Stimulated activated CD4-positive, alpha-beta T cell treated with anti-CD3 and anti-CD28 coated beads, Interleukin-15, amount 100 ng/mL, for 1 hour (primary cell): ENCODE results near the gene DACH1.

Experiments
- DNase-seq, 2 donors: peaks; one replicate each; pipeline ENCODE4 v3.0.0-alpha.2; 2020; ENCODE audit warnings: low read depth in 1 of 2, low spot score in 1 of 2

Gene DACH1

DNA sequence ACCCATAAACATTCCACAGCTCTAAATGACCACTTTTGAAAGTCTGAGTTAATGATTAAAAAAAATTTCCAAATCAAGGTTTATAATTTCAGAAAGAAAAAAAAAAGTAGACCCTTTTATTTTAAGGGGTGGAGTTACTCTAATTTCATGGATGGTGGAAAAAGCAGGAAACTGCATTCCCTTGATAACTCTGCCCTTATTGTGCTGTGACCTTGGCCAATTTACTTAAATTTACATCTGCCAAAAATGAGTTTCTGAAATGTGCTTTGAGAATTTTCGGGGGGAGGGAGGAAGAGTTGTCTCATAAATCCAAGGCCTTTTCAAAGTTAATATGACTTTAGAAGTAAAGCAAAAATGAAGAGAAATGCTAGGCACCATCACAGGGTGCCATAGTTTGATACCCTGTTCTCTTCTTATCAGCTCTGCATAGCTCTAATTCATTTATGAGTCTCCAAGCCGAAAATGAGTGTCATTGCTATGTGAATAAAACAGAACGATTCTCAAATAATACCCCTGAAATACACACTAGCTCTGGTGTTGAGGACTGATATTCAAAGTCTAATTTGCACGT is 367.0 kb downstream of the DACH1 start:
- no peak for DNase-seq

DNA sequence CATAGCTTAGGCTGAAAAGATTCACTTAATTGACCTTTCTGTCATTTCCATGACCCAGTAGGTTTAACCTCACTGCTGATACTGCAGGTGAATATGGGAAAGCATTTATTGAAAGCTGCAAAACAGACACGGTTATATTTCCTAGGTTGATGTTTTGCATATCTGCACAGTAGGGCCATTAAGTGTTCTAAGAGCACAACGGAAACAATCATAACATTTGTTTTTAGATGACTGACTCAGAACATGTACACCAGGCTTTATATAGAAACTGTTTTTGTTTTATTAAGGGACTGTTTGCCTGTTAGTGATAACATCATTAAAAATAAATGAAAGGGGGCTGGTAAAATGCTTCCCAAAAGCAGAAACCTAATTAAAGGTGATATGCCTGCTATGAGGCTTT is 367.8 kb downstream of the DACH1 start:
- no peak for DNase-seq

DNA sequence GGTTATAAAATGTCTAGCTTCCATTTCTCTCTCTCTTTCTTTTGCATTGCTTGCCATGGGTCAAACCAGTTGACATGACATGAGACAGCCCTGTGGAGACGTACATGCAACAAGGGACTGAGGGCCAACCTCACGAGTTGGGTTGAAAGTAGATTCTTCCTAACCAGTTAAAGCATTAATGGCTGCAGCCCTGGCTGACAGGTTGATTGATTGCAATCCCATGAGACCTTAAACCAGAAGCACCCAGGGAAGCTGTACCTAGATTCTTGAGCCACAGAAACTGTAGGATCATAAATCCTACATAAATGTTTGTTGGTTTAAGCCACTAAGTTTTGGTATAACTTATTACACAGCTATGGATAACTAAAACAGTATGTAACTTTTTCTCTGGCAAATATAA is 373.8 kb downstream of the DACH1 start:
- DNase-seq: no peak

DNA sequence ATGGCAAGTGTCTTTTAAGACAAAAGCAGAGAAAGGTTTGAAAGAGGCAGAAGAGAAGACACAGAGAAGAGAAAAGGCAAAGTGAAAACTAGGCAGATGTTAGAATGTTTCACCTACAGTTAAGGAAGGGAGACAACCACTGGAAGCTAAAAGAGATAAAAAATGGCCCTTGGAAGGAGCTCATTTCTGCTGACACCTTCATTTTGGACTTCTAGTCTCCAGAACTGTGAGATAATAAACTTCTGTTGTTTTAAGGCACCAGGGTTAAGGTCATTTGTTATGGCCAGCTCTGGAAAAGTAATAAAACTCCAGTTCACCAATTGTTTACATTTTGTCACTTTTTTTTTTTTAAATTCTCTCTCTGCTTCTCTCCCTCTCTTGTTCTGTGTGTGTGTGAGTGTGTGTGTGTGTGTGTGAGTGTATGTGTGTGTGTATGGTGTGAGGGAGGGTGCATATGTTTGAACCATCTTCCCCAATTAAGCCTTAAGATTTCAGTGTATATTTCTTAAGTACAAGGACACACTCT is 374.6 kb downstream of the DACH1 start:
- DNase-seq: no peak

DNA sequence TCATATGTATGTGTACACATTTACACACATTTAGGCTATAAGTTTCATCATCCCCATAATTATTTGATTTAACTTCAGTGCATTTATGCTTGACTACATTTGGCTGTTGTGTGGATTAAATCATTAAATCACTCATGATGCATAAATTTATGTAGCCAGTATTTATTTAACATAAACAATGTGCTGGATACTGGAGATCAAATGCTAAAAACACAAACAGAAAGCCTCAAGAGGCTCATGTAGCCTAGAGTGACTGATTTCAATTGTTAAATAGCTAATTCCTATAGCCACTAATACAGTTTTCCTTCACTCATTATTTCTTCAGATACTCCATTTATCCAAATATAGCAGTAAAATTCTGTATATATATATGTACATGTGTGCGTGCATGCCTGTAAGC is 376.0 kb downstream of the DACH1 start:
- no peak for DNase-seq

DNA sequence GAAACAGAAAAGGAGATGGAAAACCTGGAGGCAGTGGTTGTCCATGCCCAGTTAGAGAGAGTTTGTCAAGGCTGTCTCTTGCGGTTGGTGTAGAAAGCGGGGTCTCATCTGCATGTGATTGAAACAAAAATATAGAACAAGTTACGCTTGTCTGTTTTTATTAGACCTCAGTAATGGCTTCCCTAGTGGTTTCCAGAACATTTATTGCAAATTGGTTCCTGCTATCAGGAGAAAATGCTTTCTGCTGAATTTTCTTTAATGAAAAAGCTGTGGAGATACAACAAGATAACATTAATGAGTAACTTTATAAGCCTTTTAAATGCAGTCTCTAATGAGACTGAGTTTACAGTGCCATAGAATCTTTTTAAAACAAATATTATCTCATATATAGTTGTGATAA is 378.0 kb downstream of the DACH1 start:
- DNase-seq: no peak

DNA sequence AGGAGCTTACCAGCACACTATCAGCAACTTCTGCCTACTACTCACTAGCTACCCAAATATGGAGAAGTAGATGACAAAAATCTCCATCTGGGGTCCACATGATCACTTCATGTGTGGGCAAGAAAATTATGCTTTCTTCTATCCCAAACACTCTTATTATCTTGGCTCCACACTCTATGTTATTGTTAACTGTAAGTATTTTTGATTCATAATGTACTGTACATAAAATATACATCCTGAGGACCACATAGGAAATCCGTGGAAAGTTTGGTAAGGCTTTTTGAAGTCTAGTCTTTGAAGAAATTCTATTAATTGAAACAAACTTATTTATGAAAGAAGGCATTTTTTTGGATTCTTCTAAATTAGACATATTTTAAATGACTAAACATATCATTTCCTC is 378.8 kb downstream of the DACH1 start:
- no peak for DNase-seq

DNA sequence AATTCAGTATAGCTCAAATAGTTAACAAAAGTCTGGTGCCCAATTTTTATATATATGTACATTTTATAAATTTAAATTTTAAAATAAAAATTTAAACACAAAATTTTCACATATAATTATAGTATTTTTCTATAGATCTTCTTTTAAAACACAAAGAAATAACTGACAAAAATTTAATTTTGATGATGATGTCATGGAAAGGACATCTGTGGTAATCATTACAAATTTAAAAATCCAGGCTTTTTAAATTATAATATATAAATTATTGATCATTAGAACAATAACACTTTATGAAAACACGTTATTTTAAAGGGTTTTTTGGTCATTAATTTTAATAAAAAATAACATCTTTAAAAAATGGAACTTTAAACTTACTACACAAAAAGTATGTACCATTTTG is 381.1 kb downstream of the DACH1 start:
- no peak for DNase-seq

DNA sequence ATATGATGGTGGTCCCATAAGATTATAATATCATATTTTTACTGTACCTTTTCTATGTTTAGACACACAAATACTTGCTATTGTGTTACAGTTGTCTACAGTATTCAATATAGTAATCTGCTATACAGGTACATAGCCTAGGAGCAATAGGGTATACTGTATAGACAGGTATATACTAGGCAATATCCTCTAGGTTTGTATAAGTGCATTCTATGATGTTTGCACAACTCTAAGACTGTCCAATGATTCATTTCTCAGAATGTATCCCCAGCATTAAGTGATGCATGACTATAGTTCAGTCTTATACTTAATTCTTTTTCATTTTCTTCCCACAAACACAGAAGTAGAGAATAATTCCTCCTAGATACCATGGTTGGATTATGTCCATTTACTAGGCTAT is 383.3 kb downstream of the DACH1 start:
- no peak for DNase-seq

DNA sequence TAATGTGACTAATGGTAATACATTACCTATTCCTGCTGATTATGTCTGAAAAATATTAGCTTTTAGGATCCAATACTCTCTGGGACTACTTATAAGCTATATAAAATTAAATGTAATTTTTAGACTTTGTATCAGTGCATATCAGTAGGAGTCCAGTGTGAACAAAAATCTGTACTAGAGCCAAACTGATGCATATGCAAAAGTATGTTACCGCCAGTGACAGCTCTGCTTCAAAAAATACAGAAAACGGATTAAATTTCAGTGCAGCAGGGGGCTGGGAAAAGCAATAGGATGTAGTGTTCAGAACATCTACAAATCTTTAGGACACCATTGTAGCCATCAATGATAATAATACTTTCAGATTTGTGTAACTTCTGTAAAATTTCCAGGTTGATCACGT is 385.5 kb downstream of the DACH1 start:
- no peak for DNase-seq

DNA sequence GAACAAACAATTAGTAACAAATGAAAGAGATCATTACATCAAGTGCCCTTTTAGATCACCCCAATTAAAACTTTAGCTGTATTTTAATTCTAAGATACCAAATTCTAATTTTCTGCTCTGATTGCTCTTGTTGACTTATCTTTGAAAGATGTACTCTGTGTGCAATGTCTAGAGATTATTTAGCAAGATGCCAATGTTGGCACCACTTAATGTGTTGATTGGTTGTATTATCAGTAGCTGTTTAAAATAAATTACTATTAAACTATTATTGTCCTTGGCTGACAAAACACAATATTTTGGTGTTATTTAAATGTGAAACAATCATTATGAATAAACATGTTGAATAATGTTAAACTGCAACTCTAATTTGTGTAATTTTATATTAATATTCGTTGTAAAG is 386.0 kb downstream of the DACH1 start:
- DNase-seq: no peak

DNA sequence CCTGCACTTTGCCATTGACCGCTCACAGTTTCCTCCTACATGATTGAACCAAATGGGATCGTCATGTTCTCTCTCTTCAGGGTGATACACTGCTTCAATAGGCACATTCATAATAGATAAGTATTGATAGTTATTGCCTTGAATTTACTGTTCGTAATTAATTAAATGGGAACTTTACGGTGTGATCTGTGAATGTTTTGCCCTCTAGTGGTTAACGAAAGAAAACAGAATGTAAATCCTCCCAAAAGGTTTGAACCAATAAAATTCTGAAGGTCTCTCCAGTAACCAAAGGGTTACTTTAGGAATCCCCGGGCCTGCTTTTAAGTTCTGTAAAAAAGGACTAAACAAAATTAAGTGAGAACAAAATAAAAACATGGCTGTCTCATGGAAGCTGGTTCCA is 389.3 kb downstream of the DACH1 start:
- no peak for DNase-seq

DNA sequence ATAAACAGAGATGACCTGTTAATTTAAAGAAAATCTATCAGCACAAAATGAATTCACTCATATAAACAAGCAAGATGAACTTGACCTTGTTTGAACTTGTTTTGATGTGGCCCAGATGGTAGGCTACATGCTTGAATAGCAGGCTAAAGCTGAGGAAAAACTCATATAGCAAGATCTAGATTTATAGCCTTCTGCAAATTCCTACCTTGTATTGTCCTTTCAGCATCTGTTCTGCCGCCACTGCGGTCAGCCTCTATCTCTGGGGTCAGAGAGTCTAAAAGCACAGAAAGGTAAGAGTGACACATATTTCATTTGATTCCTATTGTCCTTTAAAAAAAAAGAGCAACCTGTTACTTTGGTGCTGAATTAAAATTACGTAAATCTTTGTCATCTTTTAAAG is 392.1 kb downstream of the DACH1 start:
- DNase-seq: no peak

DNA sequence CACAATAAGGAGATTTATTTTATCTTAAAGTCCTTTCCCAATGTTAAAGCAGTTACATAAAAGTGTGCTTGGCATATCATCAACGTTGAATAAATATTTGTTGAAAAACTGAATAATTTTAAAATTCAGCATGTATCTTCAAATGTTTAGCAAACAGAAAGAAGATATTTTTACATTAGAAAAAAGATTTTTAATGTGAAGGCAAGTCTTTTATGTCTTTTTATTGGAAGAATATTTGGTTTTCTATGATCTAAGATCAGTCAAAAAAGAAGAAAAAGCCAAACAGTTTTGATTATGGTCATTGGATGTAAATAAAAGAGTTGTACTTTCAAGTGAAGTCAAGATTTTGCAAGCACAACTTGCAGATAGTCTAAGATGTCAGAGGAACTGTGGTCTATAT is 397.4 kb downstream of the DACH1 start:
- no peak for DNase-seq

DNA sequence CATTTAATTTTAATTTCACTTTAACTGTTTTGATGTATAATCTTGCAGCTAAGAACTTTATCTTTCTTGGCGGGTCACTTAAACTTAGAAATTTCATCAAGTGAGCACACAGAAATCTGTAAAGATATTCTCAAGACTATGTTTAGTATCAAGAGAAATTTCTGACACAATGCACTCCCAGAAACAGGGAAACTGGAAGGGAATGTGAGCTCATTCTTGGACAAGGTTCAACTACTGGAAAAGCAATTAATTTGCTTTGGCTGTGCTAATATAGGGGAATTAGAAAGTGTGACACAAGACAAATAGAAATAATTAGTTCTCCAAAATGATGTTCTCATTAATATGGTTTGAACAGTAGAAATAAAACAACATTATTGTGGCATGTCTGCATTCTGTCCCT is 402.3 kb downstream of the DACH1 start:
- no peak for DNase-seq

DNA sequence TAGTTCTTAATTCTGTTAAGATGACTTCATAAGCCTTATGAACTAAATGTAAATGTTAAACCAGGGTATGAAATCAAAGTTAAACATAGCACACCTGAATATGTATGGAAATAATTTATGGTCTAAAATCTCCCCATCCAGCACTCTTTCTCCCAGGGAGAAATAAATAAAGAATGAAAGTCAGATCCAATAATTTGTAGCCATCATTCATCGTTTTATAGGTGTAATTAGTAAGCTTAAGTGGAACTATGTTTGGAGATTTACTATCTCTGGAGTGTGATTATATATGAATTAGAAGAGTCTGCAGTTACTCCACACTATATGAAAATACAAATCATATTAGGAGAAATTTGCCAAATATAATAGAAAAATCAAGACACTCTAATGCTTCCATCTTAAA is 405.1 kb downstream of the DACH1 start:
- DNase-seq: no peak

DNA sequence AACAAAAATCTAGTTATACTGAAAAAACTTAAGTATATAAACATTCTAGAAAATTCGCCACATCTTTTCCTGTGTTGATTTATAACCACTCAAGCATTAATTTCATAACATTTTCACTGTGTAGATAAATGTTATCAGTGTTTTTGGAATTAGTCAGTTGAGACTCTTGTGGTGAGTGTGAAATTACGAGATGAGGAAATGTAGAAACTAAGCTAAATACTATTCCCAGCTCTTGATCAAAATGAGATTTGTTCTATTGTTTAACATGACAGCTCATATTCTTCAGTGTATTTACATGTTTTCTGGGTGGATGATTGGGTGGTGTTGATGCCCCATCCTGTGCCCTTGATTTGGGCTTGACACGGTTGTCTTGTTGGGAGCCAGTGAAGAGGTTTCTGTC is 406.8 kb downstream of the DACH1 start:
- DNase-seq: no peak

DNA sequence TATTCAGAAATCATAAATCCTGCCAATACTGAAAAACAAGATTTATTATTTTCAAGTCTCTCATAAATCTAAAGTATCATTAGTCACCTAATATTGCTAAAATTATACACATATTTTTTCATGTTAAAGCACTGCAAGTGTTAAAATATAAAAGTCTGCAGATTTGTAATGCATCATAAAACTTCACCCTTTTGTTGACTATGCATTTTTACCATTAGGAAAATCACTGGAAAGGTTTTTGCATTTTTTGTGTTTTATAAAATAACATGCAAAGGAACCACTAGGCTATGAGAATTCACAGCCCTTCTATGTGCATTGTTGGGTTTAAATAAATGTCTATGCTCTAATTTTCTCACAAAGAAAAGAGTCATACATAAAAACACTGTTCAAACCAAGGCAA is 407.3 kb downstream of the DACH1 start:
- DNase-seq: no peak

DNA sequence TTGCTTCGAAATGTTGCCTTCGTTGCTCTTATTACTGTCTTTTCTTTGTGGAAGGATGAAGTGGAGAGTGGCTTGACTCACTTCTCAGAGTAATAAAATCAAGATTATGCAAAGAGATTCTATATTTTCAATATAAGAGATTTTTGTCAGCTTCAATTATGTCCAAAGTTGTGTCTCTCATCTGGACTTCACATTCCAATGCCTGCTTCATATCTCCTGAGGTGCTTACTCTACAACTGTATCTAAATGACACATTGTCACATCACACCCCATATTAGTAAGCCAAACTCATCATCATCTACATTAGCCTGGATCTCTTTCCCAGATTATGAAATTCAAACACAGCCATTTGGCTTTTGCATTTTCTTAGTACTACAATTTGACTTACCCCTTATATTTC is 409.4 kb downstream of the DACH1 start:
- DNase-seq: no peak

DNA sequence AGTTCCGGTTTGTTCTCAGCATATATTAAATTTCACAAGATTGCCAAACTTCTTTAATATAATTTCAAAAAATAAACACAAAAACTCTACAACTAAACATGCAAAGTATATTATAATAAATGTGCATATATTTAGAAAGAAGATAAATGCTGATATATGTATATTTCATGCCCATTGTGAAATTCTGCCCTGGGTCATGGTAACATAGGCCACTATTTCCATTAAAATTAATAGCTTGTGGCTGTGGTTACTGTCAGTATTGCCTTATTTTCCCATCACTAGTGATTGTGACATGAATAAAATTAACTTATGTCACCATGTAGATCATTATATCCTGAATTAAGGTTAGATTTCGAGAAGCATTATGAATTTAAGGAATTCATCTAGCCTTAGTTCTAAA is 410.9 kb downstream of the DACH1 start:
- DNase-seq: no peak

DNA sequence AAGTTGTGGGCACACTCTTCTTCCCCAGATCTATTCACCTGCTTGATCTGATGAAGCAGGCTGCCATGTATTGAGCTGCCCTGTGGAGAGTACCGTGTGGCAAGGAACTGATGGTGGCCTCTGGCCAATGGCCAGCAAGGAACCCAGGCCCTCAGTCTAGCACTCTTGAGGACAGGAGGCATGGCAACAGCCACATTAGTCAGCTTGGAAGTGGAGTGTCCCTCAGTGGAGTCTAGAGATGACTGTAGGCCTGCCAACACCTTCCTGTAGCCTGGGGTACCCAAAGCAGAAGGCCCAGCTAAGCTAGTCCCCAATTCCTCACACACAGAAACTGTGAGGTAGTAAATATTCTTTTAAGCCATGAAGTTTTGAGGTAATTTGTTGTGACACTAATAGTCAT is 412.5 kb downstream of the DACH1 start:
- DNase-seq: no peak

DNA sequence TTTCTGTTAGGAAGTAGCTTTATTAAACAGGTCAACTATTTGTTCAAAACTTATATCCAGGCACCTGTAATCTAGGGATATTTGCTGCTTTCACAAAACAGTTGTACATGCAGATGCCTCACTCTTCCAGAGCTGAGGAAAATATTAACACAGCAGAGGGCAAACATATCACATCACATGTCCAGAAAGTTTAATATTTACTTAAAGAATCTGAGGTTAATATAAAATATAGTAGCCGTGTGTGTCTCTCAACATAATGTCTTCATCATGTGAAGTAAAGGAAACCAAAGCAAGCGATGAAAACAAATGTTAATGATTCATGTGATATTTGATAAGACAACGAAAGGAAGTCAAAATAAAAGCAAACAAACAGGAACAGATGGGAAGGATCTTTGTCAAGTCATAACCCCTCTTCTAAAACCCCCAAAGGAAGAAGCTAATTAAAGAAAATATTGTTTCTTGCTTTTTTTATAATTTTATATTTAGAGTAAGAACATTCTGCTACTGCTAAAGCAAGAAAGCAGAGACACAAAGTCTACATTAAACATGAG is 418.8 kb downstream of the DACH1 start:
- no peak for DNase-seq

DNA sequence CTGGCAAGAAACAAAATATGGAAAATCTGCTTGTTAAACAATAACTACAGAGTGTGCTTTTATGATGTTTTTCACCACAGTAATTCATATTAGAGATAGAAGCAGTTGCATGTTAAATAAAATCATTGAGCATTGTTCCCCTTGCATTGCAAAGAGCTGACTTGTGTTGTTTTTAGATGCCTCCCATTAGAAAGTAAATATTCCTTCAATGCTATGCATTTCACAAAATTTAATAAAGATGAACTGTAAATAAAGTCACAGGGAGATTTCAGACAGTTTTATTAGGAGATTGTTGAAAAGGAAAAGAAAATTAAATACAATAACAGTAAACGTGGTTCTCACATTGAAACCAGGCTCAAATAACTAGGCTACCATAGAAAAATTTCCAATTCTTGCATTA is 429.3 kb downstream of the DACH1 start:
- DNase-seq: no peak

DNA sequence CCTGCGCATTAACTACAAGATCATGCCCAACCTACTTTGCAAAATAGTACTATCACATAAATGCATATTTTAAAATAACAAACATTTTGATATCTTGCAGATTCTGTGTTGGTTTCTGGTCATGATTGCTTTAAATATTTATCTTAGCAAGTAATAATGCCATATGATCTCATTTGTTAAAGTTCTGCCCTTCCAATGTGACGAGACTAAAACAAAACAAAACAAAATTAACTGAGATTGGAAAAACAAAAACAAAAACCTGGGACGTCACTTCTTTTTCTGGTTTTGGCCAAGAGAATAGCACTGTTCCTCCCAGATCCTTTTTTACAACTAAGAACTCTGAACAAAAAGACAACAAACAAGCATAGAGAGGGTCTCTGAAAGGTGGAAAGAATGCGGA is 436.3 kb downstream of the DACH1 start:
- no peak for DNase-seq
